Mesothelial cell of epicardium (in vitro differentiated cells): Measurements from ENCODE around the gene EPN3. TPM values are rescaled to one million over a fixed set of nuclear protein-coding genes. Genes with fewer than 3 reads are reported as not detected.

ENCODE experiments used
- DNase-seq, 2 experiments: peaks; one replicate each; pipeline ENCODE4 v3.0.0; 2021; ENCODE audit warnings: low spot score in 2 of 2; ENCODE audit not compliant: unreplicated experiment in 2 of 2
- H3K27ac Mint-ChIP-seq: 2 replicates; pipeline ENCODE4 v1.8.0; 2021; ENCODE audit warnings: mixed read lengths
- H3K27me3 Mint-ChIP-seq: 2 replicates; pipeline ENCODE4 v1.8.0; 2021; ENCODE audit warnings: low read depth, mixed read lengths
- H3K36me3 Mint-ChIP-seq: 2 replicates; pipeline ENCODE4 v1.8.0; 2021; ENCODE audit warnings: mixed read lengths
- H3K4me1 Mint-ChIP-seq: 2 replicates; pipeline ENCODE4 v1.8.0; 2021; ENCODE audit warnings: mixed read lengths
- H3K4me3 Mint-ChIP-seq: 2 replicates; pipeline ENCODE4 v1.8.0; 2021; ENCODE audit warnings: mild to moderate bottlenecking, moderate library complexity, mixed read lengths
- H3K9me3 Mint-ChIP-seq: 2 replicates; pipeline ENCODE4 v1.8.0; 2021; ENCODE audit warnings: mixed read lengths
- CTCF ChIP-seq: fragments of 200-600 bp; sonication (generic); IDR thresholded peaks from one replicate; pipeline ENCODE4 v1.5.0; 2021; ENCODE audit warnings: antibody characterized with exemption; ENCODE audit not compliant: unreplicated experiment
- total RNA-seq: library from RNA; stranded (reverse); gene quantifications from 3 replicates; pipeline ENCODE4 v1.2.1, GENCODE V29; 2021

Gene EPN3
- total RNA-seq, 1 donor from 2014 or later: 15.1 TPM

DNA sequence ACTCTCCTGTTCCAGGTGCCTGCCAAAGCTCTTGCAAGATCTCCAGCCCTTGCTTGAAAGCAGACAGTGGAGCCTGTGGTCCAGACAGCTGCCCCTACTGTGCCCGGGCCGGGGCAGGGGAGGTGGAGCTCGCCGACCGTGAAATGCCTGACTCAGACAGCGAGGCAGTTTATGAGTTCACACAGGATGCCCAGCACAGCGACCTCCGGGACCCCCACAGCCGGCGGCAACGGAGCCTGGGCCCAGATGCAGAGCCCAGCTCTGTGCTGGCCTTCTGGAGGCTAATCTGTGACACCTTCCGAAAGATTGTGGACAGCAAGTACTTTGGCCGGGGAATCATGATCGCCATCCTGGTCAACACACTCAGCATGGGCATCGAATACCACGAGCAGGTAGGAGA lies 45.6 kb downstream of the EPN3 start:
- no peak overlapping the region for H3K27ac Mint-ChIP-seq
- H3K27me3 Mint-ChIP-seq: no peaks in the 10 kb centered on the region
- peaks cover 1% of the 10 kb centered on the region for H3K36me3 Mint-ChIP-seq
- H3K9me3 Mint-ChIP-seq: no peaks in the 10 kb centered on the region
- TF ChIP-seq CTCF: no peak
- peaks cover 13% of the 10 kb centered on the region for H3K4me1 Mint-ChIP-seq
- H3K4me3 Mint-ChIP-seq: no peak overlapping the region
- DNase-seq: no peak

DNA sequence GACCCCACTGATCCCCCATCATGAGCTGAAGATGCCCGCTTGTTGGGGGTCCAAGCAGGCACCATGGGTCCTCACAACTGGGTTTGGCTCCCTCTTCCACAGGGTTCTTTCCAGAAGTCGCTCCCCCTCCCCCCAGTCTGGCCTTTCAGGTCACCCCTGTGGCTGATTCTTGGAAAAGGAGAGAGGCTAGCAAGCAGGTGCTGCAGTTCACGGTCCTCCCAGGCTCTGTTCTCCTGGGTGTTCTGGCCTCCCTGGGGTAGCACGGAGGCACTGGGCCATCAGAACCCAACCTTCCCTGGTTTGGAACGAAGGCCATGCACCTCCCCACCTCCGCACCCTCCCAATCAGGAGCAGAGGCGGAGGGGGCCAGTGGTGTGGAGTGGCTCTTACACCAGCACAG lies 46.9 kb downstream of the EPN3 start:
- H3K36me3 Mint-ChIP-seq: no peaks in the 10 kb centered on the region
- TF ChIP-seq CTCF: no peak
- no peaks in the 10 kb centered on the region for H3K27me3 Mint-ChIP-seq
- H3K9me3 Mint-ChIP-seq: no peaks in the 10 kb centered on the region
- no peak overlapping the region for H3K4me3 Mint-ChIP-seq
- DNase-seq: no peak
- peaks cover 25% of the 10 kb centered on the region for H3K4me1 Mint-ChIP-seq
- H3K27ac Mint-ChIP-seq: no peak overlapping the region

DNA sequence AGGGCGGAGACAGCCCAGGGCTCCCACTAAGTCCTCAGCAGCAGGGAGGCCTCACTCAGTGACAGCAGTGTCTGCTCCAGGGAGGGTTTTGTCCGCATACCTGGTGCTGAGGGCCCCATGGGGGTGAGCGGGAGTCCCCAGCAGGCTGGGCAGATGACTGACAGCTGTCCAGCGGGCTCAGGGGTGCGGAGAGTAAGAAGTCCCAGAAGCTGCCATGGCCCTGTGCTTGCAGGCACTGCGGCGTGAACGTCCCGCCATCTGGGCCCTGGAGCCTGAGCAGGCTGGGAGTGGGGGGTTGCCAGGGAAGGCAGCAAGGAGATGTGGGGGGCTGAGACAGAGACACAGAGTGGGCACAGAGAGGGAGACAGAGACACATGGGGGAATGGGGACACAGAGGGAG lies 48.1 kb downstream of the EPN3 start:
- Mint-ChIP-seq H3K27me3 (no peaks in the 10 kb centered on the region), H3K4me3 (no peak overlapping the region), H3K9me3 (no peaks in the 10 kb centered on the region), H3K4me1 (peaks cover 32% of the 10 kb centered on the region), H3K27ac (no peak overlapping the region), H3K36me3 (no peaks in the 10 kb centered on the region)
- TF ChIP-seq CTCF: no peak
- no peak for DNase-seq

GRCh38 chr17:50581316-50581715 lies 48.8 kb downstream of the EPN3 start:
- H3K9me3 Mint-ChIP-seq: no peaks in the 10 kb centered on the region
- no peaks in the 10 kb centered on the region for H3K27me3 Mint-ChIP-seq
- H3K4me3 Mint-ChIP-seq: no peak overlapping the region
- no peak overlapping the region for H3K27ac Mint-ChIP-seq
- H3K36me3 Mint-ChIP-seq: no peaks in the 10 kb centered on the region
- no peak for TF ChIP-seq CTCF
- DNase-seq: no peak
- H3K4me1 Mint-ChIP-seq: peaks cover 39% of the 10 kb centered on the region

DNA sequence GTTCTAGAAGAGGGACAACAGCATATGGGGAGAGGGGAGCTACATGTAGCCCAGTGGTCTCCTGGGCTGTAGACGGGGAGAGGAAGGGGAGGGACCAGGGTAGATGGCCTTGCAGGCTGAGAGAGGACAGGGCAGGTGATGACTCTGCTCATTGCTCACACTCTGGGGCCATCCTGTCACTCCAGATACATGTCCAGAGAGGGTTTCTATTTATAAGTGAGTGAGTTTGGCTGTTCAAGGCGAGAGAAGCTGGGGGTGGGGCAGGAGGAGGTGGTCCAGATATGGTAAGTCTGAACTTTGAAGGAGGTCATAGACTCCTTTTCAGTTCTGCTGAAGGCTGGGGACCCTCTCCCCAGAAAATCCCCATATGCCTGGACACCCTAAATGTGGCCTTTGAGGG lies 50.2 kb downstream of the EPN3 start:
- no peaks in the 10 kb centered on the region for H3K36me3 Mint-ChIP-seq
- H3K27ac Mint-ChIP-seq: no peak overlapping the region
- TF ChIP-seq CTCF: no peak
- peaks cover 43% of the 10 kb centered on the region for H3K4me1 Mint-ChIP-seq
- no peak for DNase-seq
- no peaks in the 10 kb centered on the region for H3K27me3 Mint-ChIP-seq
- no peaks in the 10 kb centered on the region for H3K9me3 Mint-ChIP-seq
- no peak overlapping the region for H3K4me3 Mint-ChIP-seq

DNA sequence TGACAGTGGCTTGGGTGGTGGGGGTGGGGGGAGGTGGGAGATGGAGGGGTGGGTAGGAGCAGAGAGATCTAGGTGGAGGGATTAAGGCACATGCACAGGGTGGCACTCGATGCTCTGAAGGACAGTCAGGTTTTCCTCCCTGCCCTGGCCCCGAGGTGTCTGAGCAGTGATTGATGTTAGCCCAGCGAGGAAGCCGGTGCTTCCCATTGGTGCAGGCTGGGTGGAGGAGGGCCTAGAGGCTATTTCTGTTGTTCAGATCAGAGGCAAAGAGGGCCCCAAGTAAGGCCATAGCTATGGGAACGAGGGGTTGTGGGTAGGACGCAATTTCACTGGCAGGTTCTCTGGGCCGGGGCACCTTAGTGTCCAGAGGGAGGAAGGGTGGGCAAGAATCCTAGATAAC lies 51.1 kb downstream of the EPN3 start:
- Mint-ChIP-seq H3K27me3 (no peaks in the 10 kb centered on the region), H3K27ac (peak overlapping the region; percentile 80), H3K4me3 (no peak overlapping the region), H3K4me1 (peaks cover 49% of the 10 kb centered on the region), H3K36me3 (no peaks in the 10 kb centered on the region), H3K9me3 (no peaks in the 10 kb centered on the region)
- no peak for TF ChIP-seq CTCF
- no peak for DNase-seq
